GM21576 (cell line): ENCODE results near the gene CD86.
"Not testable (repeated sequence)": the region's sequence is repeated elsewhere in the genome, so short reads cannot be mapped to it uniquely, and the experiment has no call there.

ENCODE experiments used
- ATAC-seq: cut with Tn5 transposase; IDR thresholded peaks from one replicate; pipeline ENCODE4 v1.9.1; 2021; ENCODE audit warnings: mild to moderate bottlenecking, moderate library complexity; ENCODE audit not compliant: unreplicated experiment

Gene CD86

GRCh38 chr3:122148941-122149627 lies 93.9 kb downstream of the CD86 start:
- ATAC-seq: no peak

- no peak for ATAC-seq
Observed at GRCh38 chr3:122151480-122151879, 96.3 kb downstream of the CD86 start.

GRCh38 chr3:122164983-122165382 lies 109.8 kb downstream of the CD86 start:
- ATAC-seq: not testable (repeated sequence)

GRCh38 chr3:122167630-122168029 lies 112.5 kb downstream of the CD86 start:
- no peak for ATAC-seq

- no peak for ATAC-seq
Observed at GRCh38 chr3:122168044-122168443, 112.9 kb downstream of the CD86 start.

GRCh38 chr3:122169911-122170310 lies 114.7 kb downstream of the CD86 start:
- no peak for ATAC-seq
